ENCODE results near the gene ANAPC15.
A peak's percentile ranks its signal among the peaks of the same experiment; 100 is the strongest.

ANAPC15 gene

GRCh38 chr11:72112143-72112977, at the start of gene ANAPC15 (continued):
- TF ChIP-seq ZNF18 (tag by site-specific recombination; IDR thresholded peaks at IDR 0.05) (no peak), PATZ1 (tag by site-specific recombination; IDR thresholded peaks at IDR 0.05) (no peak), ZNF341 (tag by site-specific recombination; IDR thresholded peaks at IDR 0.05; ENCODE audit: low read depth) (no peak), MEIS1 (CRISPR knock-in tag; IDR thresholded peaks at IDR 0.05; ENCODE audit: borderline replicate concordance) (no peak), ZNF211 (tag by site-specific recombination; IDR thresholded peaks at IDR 0.05; ENCODE audit: low read depth) (no peak), ZNF518A (tag by site-specific recombination; conservative IDR thresholded peaks at IDR 0.05; ENCODE audit: low read depth) (peak; percentile 98), ZNF433 (tag by site-specific recombination; IDR thresholded peaks at IDR 0.05; ENCODE audit: low read depth) (no peak), ZNF37A (tag by site-specific recombination; IDR thresholded peaks at IDR 0.05) (no peak), ZNF692 (tag by site-specific recombination; IDR thresholded peaks at IDR 0.05) (no peak), IKZF3 (tag by site-specific recombination; IDR thresholded peaks at IDR 0.05) (no peak), ELK4 (IDR thresholded peaks at IDR 0.05; ENCODE audit: borderline replicate concordance, low read depth, low read length) (no peak), BCL11B (tag by site-specific recombination; IDR thresholded peaks at IDR 0.05; ENCODE audit: low read depth) (peak; percentile 68; the same call in 1 of the 2 replicates), ZNF626 (tag by site-specific recombination; IDR thresholded peaks at IDR 0.05) (no peak), ZFP69B (tag by site-specific recombination; IDR thresholded peaks at IDR 0.05) (no peak), ZBTB26 (tag by site-specific recombination; optimal IDR thresholded peaks at IDR 0.05) (no peak), ZNF2 (tag by site-specific recombination; IDR thresholded peaks at IDR 0.05) (peak; percentile 65; the same call in 1 of the 2 replicates), TCF7L2 (IDR thresholded peaks at IDR 0.05; ENCODE audit: borderline replicate concordance, low read depth, low read length) (no peak), ZNF416 (tag by site-specific recombination; IDR thresholded peaks at IDR 0.05) (no peak), ZNF600 (tag by site-specific recombination; IDR thresholded peaks at IDR 0.05) (no peak), ZNF639 (tag by site-specific recombination; IDR thresholded peaks at IDR 0.05) (no peak), ZNF239 (tag by site-specific recombination; IDR thresholded peaks at IDR 0.05) (no peak), BCL11A (tag by site-specific recombination; IDR thresholded peaks at IDR 0.05; ENCODE audit: low read depth) (0 out of 2 replicates have a peak, but pooled peaks have one; percentile 19), ZNF23 (tag by site-specific recombination; IDR thresholded peaks at IDR 0.05; ENCODE audit: borderline replicate concordance) (no peak)
